ENCODE measurements around the gene SLC26A2.

Gene SLC26A2

GRCh38 chr5:149915392-149916260, 44.9 kb upstream of the SLC26A2 start:
- Histone ChIP-seq H3K27me3 (no peaks in the 10 kb centered on the region), H3K9me3 (no peaks in the 10 kb centered on the region), H3K27ac (no peak overlapping the region), H3K4me1 (peaks cover 0 to 47% (median 13%) of the 10 kb centered on the region in 4 donors), H3K36me3 (no peaks in the 10 kb centered on the region), H3K4me3 (no peak overlapping the region)
- intact Hi-C loops (cut with DNase I; ENCODE audit: low total_unique reads): no loop called here
- no peak for TF ChIP-seq CTCF (IDR thresholded peaks at IDR 0.05)
- DNase-seq: no peak

GRCh38 chr5:149916334-149917072, 44.1 kb upstream of the SLC26A2 start:
- Histone ChIP-seq H3K4me1 (peaks cover 0 to 47% (median 13%) of the 10 kb centered on the region in 4 donors), H3K27ac (peak overlapping the region; percentile 62 to 64), H3K9me3 (no peaks in the 10 kb centered on the region), H3K27me3 (no peaks in the 10 kb centered on the region), H3K36me3 (no peaks in the 10 kb centered on the region), H3K4me3 (no peak overlapping the region)
- no peak for TF ChIP-seq CTCF (IDR thresholded peaks at IDR 0.05)
- DNase-seq: no peak
- intact Hi-C loops (cut with DNase I; ENCODE audit: low total_unique reads): no loop called here

GRCh38 chr5:149917073-149917676, 43.4 kb upstream of the SLC26A2 start:
- Histone ChIP-seq H3K4me1 (peaks cover 0 to 47% (median 13%) of the 10 kb centered on the region in 4 donors), H3K9me3 (no peaks in the 10 kb centered on the region), H3K36me3 (no peaks in the 10 kb centered on the region), H3K27me3 (no peaks in the 10 kb centered on the region), H3K27ac (peak overlapping the region; percentile 62 to 64), H3K4me3 (no peak overlapping the region)
- TF ChIP-seq CTCF (IDR thresholded peaks at IDR 0.05): no peak
- no peak for DNase-seq
- intact Hi-C loops (cut with DNase I; ENCODE audit: low total_unique reads): no loop called here

- Histone ChIP-seq H3K9me3 (no peaks in the 10 kb centered on the region), H3K4me1 (peaks cover 0 to 33% (median 13%) of the 10 kb centered on the region in 4 donors), H3K4me3 (no peak overlapping the region), H3K27ac (no peak overlapping the region), H3K27me3 (no peaks in the 10 kb centered on the region), H3K36me3 (no peaks in the 10 kb centered on the region)
- intact Hi-C loops (cut with DNase I; ENCODE audit: low total_unique reads): no loop called here
- no peak for TF ChIP-seq CTCF (IDR thresholded peaks at IDR 0.05)
- DNase-seq: no peak
Observed at GRCh38 chr5:149921597-149921996, 39.0 kb upstream of the SLC26A2 start.

GRCh38 chr5:149922950-149923349, 37.6 kb upstream of the SLC26A2 start:
- Histone ChIP-seq H3K36me3 (no peaks in the 10 kb centered on the region), H3K9me3 (no peaks in the 10 kb centered on the region), H3K4me3 (no peak overlapping the region), H3K4me1 (peaks cover 0 to 21% (median 7%) of the 10 kb centered on the region in 4 donors), H3K27ac (no peak overlapping the region), H3K27me3 (no peaks in the 10 kb centered on the region)
- no peak for DNase-seq
- no peak for TF ChIP-seq CTCF (IDR thresholded peaks at IDR 0.05)
- intact Hi-C loops (cut with DNase I; ENCODE audit: low total_unique reads): no loop called here
